HUES64 (cell line): ENCODE measurements around the gene STK10.

Source experiments
- H3K27ac ChIP-seq: 2 replicates; pipeline ENCODE4 v1.7.0; 2013; ENCODE audit warnings: low read depth, low read length, inconsistent platforms
- H3K27me3 ChIP-seq: 2 replicates; pipeline ENCODE4 v1.6.1; 2013; ENCODE audit warnings: mild to moderate bottlenecking, low read length; ENCODE audit not compliant: insufficient read depth
- H3K36me3 ChIP-seq: 2 replicates; pipeline ENCODE4 v1.6.1; 2013; ENCODE audit warnings: mild to moderate bottlenecking, low read length; ENCODE audit not compliant: insufficient read depth
- H3K4me1 ChIP-seq: 2 replicates; pipeline ENCODE4 v1.6.1; 2013; ENCODE audit warnings: mild to moderate bottlenecking, low read length, moderate library complexity; ENCODE audit not compliant: insufficient read depth
- H3K4me3 ChIP-seq: 2 replicates; pipeline ENCODE4 v1.5.1; 2013; ENCODE audit warnings: mild to moderate bottlenecking, low read length, moderate library complexity
- H3K9ac ChIP-seq: 2 replicates; pipeline ENCODE4 v1.6.1; 2013; ENCODE audit warnings: mild to moderate bottlenecking, low read depth, low read length
- H3K9me3 ChIP-seq: 2 replicates; pipeline ENCODE4 v1.6.1; 2013; ENCODE audit warnings: low read depth, low read length; ENCODE audit not compliant: insufficient read depth
- WGBS: fragments of 150-250, 120-280 bp; methylation state at CpG from one replicate; pipeline ENCODE4 v1.1.7; 2013; ENCODE audit warnings: missing lambda C conversion rate; 5-methylcytosine and 5-hydroxymethylcytosine counted together

Gene STK10

DNA sequence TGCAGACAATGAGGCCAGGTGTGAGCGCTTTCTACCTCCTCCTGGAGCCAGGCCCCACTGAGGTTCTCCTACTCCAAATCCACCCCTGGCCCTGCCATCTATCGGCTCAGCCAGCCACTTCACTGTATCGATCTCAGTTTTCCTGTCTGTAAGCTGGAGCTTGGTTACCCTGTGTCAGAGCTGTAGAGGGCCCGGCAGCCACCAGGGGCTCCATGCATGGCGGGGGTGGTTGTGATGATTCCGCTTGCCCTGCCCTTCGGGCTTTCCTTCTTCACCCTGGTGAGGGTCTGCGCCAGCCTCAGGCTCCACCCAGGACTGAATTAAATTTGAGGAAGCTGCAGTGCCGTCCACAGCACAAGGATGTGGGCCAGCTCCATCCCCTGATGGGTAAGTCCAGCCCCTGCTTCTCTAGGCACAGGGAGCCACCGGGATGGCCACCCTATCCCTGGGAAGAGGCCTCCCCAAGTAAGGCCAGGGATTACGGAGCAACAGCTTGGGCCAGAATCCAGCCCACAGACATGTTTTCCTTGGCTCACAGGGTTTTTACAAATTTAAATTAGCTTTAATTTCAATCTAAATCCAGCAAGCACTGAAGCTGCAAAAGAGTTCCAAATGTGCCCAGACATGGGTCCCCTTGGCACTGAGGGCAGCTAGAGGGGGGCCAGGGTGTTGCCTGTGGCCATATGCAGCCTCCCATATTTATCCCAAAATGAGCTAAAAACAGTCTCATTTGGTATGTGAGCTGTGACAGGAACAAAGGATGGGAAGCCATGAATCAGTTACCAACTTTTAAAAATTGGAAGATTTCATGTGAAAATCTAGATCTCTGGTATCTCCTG is 92.4 kb downstream of the STK10 start:
- Histone ChIP-seq H3K4me1 (peaks cover 8% of the 10 kb centered on the region), H3K27ac (no peak overlapping the region), H3K36me3 (0 out of 2 replicates have a peak, but pooled peaks cover 4% of the 10 kb centered on the region)

DNA sequence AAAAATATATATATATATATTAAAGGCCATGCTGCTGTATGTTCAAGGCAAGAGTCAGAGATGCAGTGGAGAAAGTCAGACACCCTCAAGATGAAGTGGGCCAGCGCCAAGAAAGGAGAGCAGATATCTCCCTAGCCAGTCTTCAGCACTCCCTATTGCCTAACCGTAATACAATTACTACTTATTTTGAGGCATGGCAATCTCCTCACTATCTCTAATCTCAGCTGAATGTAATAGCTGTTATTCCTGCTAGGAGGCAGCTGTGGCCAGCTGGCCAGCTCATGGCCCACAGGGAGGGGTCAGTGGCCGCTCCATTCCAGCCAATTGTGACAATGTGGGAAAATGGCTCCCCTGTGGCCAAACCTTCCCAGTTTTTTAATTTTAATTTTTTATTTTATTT is 94.1 kb downstream of the STK10 start:
- H3K4me1 ChIP-seq, result peaks cover 8% of the 10 kb centered on the region
- H3K27me3 ChIP-seq, result no peaks in the 10 kb centered on the region
- H3K9ac ChIP-seq, result no peak overlapping the region
- H3K36me3 ChIP-seq, result 0 out of 2 replicates have a peak, but pooled peaks cover 4% of the 10 kb centered on the region
- WGBS, result 95% methylated on average over 3 of the region's 3 CpGs
- no peaks in the 10 kb centered on the region for H3K9me3 ChIP-seq
- H3K4me3 ChIP-seq, result no peak overlapping the region
- no peak overlapping the region for H3K27ac ChIP-seq

More for the DNA sequence above, 92.4 kb downstream of the STK10 start:
- 88% methylated on average over 11 of the region's 11 CpGs for WGBS
- Histone ChIP-seq H3K9me3 (no peaks in the 10 kb centered on the region), H3K9ac (no peak overlapping the region), H3K27me3 (no peaks in the 10 kb centered on the region), H3K4me3 (no peak overlapping the region)

DNA sequence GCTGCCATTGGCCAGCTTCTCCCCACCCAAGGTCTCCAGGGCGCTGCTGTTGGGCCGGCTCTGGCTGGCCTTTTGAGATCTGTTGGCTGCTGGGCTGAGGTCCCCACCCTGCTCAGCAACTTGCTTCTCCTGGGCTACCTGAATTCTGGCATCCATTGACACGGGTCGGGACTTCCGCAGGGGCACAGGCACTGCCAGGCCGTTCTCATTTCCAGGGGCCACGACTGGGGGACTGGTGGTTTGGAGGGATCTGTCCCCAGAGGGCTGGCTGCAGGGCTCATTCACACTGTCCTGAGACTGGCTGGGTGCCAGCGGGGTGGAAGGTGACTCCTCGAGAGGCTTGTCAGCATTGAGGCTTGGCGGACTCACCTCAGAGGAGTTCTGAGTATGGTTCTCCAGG is 94.5 kb downstream of the STK10 start:
- Histone ChIP-seq H3K27me3 (no peaks in the 10 kb centered on the region), H3K9me3 (no peaks in the 10 kb centered on the region), H3K36me3 (0 out of 2 replicates have a peak, but pooled peaks cover 4% of the 10 kb centered on the region), H3K4me1 (peaks cover 8% of the 10 kb centered on the region), H3K9ac (no peak overlapping the region), H3K27ac (no peak overlapping the region), H3K4me3 (no peak overlapping the region)
- WGBS, result 93% methylated on average over 9 of the region's 10 CpGs

DNA sequence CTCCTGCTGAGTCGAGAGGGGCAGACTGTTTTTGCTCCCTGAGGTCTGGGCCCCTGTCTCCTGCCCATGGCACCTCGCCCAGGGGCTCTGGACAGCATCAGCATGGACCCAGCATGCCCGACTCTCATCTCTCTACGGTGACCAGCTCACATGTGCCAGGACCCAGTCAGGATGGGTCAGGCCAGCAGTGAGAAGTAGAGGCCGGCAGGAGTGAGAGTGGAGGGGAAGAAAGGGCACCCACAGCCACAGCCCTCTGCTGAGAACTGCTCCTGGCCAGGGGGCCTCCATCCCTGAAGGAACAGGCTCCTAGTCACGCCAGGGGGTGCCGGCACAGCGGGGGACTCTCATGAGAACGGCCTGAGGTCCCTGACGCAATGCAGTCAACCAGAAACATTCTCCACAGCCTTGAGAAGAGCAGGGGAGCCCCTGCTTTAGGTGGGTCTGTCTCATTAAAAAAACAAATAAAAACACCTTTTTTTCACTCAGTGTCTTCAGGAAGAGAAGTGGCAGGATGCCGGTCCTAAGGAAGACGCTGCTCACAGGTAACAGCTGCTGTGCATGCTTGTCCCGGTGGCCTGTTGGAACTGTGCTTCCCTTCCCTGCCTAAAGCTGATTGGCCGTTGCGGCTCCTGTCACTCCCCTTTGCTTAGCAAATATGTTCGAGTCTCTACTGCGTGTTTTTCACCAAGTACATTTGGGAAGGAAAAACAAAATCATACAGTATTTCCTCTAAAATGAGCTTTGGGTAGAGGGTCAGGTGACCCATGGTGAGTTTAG is 95.9 kb downstream of the STK10 start:
- no peak overlapping the region for H3K4me3 ChIP-seq
- no peaks in the 10 kb centered on the region for H3K27me3 ChIP-seq
- no peaks in the 10 kb centered on the region for H3K9me3 ChIP-seq
- 91% methylated on average over 17 of the region's 17 CpGs for WGBS
- H3K36me3 ChIP-seq, result 0 out of 2 replicates have a peak, but pooled peaks cover 4% of the 10 kb centered on the region
- no peak overlapping the region for H3K9ac ChIP-seq
- no peak overlapping the region for H3K27ac ChIP-seq
- H3K4me1 ChIP-seq, result peaks cover 8% of the 10 kb centered on the region

DNA sequence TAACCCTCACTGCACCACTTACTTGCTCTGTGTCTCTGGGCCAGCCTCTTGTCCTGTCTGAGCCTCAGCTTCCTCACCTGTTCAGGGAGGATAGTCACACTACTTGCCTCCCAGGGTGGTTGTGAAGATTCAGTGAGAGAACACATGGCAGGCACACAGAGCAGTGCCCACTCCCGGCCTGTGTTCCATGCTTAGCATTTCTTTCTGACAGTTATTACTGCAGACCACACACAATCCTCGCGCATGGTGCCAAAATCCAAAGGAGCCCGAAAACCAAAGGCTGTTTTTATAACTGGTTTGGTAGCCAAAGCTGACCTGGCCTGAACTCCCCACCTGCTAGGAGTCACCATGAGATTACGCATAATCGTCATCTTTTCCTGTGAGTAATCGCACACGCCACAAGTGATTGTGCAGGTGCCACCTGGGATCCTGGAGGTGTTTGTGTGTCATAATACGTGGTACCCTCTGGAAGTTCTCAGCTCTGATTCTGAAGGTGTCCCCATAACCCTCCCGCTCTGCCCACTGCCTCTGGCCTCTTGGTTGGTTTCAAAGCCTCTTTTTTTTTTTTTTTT is 97.0 kb downstream of the STK10 start:
- 97% methylated on average over 10 of the region's 10 CpGs for WGBS
- Histone ChIP-seq H3K9ac (no peak overlapping the region), H3K9me3 (no peaks in the 10 kb centered on the region), H3K4me3 (no peak overlapping the region), H3K4me1 (peaks cover 7% of the 10 kb centered on the region), H3K27me3 (no peaks in the 10 kb centered on the region), H3K36me3 (0 out of 2 replicates have a peak, but pooled peaks cover 4% of the 10 kb centered on the region), H3K27ac (no peak overlapping the region)

DNA sequence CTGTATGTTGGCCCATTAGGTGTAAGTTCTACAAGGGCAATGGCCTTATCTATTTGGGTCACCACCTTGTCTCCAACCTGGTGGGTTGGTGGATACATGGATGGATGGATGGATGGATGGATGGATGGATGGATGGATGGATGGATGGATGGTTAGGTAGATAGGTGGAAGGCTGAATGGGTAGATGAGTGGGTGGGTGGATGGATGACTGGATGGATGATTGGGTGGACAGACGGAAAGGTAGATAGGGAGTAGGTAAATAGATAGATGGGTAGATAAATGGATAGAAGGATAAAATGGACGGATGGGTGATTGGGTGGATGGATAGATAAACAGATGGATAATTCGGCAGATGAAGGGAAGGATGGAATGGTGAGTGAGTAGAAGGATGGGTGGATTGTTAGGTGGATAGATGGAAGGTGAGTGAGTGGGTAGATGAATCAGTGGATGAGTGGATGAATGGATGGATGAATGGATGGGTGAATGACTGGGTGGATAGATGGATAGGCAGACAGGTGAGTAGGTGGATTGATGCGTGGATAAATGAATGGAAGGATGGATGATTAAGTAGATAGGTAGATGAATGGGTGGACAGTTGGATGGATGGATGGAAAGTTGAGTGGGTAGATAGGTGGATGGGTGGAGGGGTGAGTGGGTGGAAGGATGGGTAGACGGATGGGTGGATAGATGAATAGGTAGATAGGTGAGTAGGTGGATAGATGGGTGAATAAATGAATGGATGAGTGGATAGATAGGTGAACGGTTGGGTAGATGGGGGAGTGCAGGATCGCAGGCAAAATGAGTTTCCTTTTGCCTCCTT is 98.5 kb downstream of the STK10 start:
- H3K4me3 ChIP-seq, result no peak overlapping the region
- H3K27ac ChIP-seq, result no peak overlapping the region
- no peaks in the 10 kb centered on the region for H3K27me3 ChIP-seq
- H3K9me3 ChIP-seq, result no peaks in the 10 kb centered on the region
- 0 out of 2 replicates have a peak, but pooled peaks cover 4% of the 10 kb centered on the region for H3K36me3 ChIP-seq
- H3K4me1 ChIP-seq, result no peaks in the 10 kb centered on the region
- H3K9ac ChIP-seq, result no peak overlapping the region
- WGBS, result 93% methylated on average over 7 of the region's 7 CpGs

DNA sequence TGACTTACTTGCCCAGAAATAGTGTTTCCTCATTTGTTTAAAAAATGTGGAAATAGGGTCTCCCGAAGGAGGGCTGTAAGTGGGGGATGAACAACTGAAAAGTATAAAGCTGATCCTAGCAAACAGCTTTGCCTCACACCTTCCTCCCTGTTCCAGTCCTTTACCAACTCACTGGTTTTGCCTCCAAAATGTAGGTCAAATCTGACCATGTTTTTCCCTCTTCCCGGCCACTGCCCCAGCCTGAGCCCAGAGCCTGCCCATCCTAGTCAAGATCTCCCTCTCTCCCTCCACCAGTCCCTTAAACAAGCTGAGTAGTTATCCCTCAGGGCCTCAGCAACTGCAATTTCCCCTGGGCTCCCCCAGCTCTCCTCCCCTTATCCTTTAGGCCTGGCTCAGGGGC is 99.2 kb downstream of the STK10 start:
- H3K9ac ChIP-seq, result no peak overlapping the region
- H3K9me3 ChIP-seq, result no peaks in the 10 kb centered on the region
- no peaks in the 10 kb centered on the region for H3K27me3 ChIP-seq
- 92% methylated on average over 2 of the region's 2 CpGs for WGBS
- H3K4me1 ChIP-seq, result no peaks in the 10 kb centered on the region
- H3K27ac ChIP-seq, result no peak overlapping the region
- H3K4me3 ChIP-seq, result no peak overlapping the region
- H3K36me3 ChIP-seq, result 0 out of 2 replicates have a peak, but pooled peaks cover 4% of the 10 kb centered on the region

DNA sequence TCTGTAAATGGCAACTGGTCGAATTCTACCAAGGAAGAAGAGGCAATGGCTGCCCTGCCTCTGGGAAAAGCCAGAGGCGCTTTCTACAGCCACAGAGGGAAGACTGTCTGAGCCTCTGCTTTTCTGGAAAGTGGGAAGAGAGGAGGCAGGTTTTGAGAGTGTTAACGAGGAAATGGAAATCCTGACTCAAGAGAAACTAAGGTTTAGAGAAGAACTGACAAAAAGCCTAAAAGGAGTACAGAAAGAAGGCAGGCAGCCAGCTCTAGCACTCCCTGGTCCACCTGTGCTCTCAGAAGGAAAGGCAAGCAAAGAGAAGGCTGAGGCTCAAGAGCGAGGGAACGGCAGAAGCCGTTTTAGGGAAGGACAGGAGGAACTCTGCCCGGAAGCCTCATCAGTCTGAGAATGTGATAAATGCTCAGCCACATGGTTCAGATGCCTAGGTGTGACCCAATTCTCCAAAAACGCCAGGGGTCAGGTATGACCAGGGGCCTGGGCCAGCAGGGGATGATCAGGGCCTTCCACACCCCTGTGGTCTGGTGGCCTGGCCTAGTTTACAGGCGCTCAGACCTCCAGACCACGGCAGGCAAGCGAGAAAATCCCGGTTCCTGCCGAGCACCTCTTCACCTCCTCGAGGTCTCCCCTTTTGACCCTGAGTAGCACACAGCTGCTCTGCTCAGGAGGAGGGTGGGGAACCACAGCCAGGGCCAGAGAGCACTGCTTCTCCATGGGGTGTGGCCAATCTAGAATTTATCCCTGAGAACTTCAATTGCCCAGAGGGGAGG is 101.6 kb downstream of the STK10 start:
- no peaks in the 10 kb centered on the region for H3K27me3 ChIP-seq
- H3K27ac ChIP-seq, result no peak overlapping the region
- H3K36me3 ChIP-seq, result 0 out of 2 replicates have a peak, but pooled peaks cover 6% of the 10 kb centered on the region
- H3K9ac ChIP-seq, result no peak overlapping the region
- no peaks in the 10 kb centered on the region for H3K9me3 ChIP-seq
- 85% methylated on average over 14 of the region's 14 CpGs for WGBS
- H3K4me1 ChIP-seq, result no peaks in the 10 kb centered on the region
- H3K4me3 ChIP-seq, result no peak overlapping the region

DNA sequence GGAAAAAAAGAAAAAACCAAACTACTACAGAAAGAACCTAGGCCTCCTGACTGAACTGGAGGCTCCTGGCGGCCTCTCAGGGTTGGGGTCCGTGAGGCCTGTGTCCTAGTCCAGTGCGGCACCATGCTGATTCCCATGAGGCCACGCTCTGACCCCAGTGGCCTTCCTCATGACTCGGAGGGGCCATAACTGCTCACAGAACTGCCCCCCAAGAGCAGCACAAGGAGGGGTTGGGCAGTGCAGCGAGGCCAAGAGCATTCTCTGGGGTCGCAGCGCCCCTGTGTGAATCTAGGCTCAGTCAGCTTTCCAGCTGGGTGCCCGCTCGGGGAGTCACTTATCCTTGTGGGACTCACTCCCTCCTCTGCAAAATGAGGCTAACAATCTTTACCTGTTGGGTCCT is 102.3 kb downstream of the STK10 start:
- Histone ChIP-seq H3K4me3 (no peak overlapping the region), H3K9ac (no peak overlapping the region), H3K27ac (no peak overlapping the region), H3K4me1 (no peaks in the 10 kb centered on the region), H3K9me3 (no peaks in the 10 kb centered on the region), H3K36me3 (peaks cover 6% of the 10 kb centered on the region; the same call in 1 of the 2 replicates), H3K27me3 (no peaks in the 10 kb centered on the region)
- 95% methylated on average over 10 of the region's 10 CpGs for WGBS

DNA sequence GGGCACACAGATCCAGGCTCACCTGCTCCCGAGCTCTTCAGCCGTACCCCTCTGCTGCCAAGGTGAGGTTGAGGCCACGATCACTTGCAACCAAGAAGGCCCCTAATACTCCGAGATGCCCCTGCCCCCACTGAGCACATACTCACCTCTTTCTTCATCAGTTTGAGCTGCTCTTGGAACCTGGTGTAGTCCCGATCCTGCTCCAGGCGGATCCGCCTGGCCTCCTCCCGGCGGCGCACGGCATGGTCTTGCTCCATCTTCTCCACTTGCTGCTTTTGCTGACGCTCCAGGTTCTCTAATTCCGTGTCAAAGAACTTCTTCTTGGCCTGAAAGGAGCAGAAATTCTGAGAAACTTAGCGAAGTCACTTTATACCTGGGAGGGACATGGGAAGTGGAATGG is 105.8 kb downstream of the STK10 start:
- Histone ChIP-seq H3K27me3 (no peaks in the 10 kb centered on the region), H3K27ac (no peak overlapping the region), H3K4me3 (no peak overlapping the region), H3K36me3 (peaks cover 6% of the 10 kb centered on the region; the same call in 1 of the 2 replicates), H3K9me3 (no peaks in the 10 kb centered on the region), H3K9ac (no peak overlapping the region), H3K4me1 (peaks cover 4% of the 10 kb centered on the region; the same call in 1 of the 2 replicates)
- WGBS, result 95% methylated on average over 14 of the region's 14 CpGs
